Measurements from ENCODE around the gene NAALADL2. TPM values are rescaled to one million over a fixed set of nuclear protein-coding genes. Genes with fewer than 3 reads are reported as not detected.

NAALADL2 gene
- total and polyA plus RNA-seq, 2 donors (not counting 3 experiments of a cell fraction or from before 2014, with no cell fraction given) = 1.1 to 4.0 TPM

DNA sequence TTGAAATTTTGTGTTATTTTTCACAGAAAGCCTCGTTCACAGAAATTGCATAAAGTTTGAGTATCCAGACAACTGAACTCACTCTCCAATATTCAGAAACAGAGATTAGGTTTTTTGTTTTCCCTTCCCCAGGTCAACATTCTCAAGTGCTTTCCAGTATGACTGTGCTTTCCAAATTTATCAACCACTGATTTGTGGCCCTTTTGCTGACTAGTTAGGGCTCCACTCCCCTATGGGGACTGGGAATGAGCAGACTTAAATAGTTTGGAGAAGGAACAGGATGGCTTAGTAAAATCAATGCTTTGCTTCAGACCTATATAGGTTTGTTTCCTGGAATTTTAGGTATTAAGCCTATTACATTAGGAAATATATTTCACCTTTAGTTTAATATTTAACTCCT is 38.2 kb upstream of the NAALADL2 start:
- no peak overlapping the region for H3K9ac ChIP-seq (replicated peaks; ENCODE audit: extremely low read depth, insufficient read depth, low read length)
- H3K4me2 ChIP-seq (ENCODE audit: insufficient read depth, low read length) = no peak overlapping the region
- H3K27ac ChIP-seq (ENCODE audit: insufficient read depth, low read depth, low read length) = no peak overlapping the region
- H3K27me3 ChIP-seq (ENCODE audit: control insufficient read depth in 2 of 2, insufficient read depth in 2 of 2, low read length in 2 of 2) = no peaks in the 10 kb centered on the region
- no peaks in the 10 kb centered on the region for H3K9me1 ChIP-seq (replicated peaks; ENCODE audit: control insufficient read depth, extremely low read depth, insufficient read depth, low read length)
- H3K36me3 ChIP-seq (ENCODE audit: control insufficient read depth in 2 of 2, extremely low read depth in 1 of 2, insufficient read depth in 2 of 2, low read length in 2 of 2) = no peaks in the 10 kb centered on the region
- H3K79me2 ChIP-seq (ENCODE audit: control insufficient read depth, insufficient read depth, low read length) = no peaks in the 10 kb centered on the region
- H3K4me1 ChIP-seq (ENCODE audit: control insufficient read depth, extremely low read depth, insufficient read depth, low read length) = no peaks in the 10 kb centered on the region
- intact Hi-C loops (cut with micrococcal nuclease) = no loop called here
- FAIRE-seq = no peak
- dilution Hi-C loops (cut with MboI; ENCODE audit: extremely low pct_ligation_motif_present, low sequenced_read_pairs) = no loop called here
- no peaks in the 10 kb centered on the region for H4K20me1 ChIP-seq (replicated peaks; ENCODE audit: control insufficient read depth, extremely low read depth, insufficient read depth, low read length)
- no peak for DNase-seq (ENCODE audit: low read depth, low spot score)
- TF ChIP-seq JUN (IDR thresholded peaks at IDR 0.05; ENCODE audit: borderline replicate concordance, insufficient read depth, insufficient read length, low read depth) (no peak), GATA2 (IDR thresholded peaks at IDR 0.05; ENCODE audit: insufficient read depth, insufficient read length, low read depth, low read length) (no peak), EZH2 (IDR thresholded peaks at IDR 0.05; ENCODE audit: borderline replicate concordance, low read depth, low read length, severe bottlenecking) (no peak), POLR2AphosphoS5 (IDR thresholded peaks at IDR 0.05; ENCODE audit: insufficient read depth, low read depth, low read length) (no peak), POLR2A (IDR thresholded peaks at IDR 0.05; ENCODE audit: low read depth, low read length) (no peak), FOS (IDR thresholded peaks at IDR 0.05; ENCODE audit: borderline replicate concordance, insufficient read depth, low read length) (no peak), MYC (IDR thresholded peaks at IDR 0.05; ENCODE audit: low read depth, low read length) (no peak)
- TF ChIP-seq, protein P1, sequence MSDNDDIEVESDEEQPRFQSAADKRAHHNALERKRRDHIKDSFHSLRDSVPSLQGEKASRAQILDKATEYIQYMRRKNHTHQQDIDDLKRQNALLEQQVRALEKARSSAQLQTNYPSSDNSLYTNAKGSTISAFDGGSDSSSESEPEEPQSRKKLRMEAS (IDR thresholded peaks at IDR 0.05; ENCODE audit: insufficient read depth, insufficient read length) = no peak
- TF ChIP-seq, protein P2, sequence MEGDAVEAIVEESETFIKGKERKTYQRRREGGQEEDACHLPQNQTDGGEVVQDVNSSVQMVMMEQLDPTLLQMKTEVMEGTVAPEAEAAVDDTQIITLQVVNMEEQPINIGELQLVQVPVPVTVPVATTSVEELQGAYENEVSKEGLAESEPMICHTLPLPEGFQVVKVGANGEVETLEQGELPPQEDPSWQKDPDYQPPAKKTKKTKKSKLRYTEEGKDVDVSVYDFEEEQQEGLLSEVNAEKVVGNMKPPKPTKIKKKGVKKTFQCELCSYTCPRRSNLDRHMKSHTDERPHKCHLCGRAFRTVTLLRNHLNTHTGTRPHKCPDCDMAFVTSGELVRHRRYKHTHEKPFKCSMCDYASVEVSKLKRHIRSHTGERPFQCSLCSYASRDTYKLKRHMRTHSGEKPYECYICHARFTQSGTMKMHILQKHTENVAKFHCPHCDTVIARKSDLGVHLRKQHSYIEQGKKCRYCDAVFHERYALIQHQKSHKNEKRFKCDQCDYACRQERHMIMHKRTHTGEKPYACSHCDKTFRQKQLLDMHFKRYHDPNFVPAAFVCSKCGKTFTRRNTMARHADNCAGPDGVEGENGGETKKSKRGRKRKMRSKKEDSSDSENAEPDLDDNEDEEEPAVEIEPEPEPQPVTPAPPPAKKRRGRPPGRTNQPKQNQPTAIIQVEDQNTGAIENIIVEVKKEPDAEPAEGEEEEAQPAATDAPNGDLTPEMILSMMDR (IDR thresholded peaks at IDR 0.05; ENCODE audit: extremely low read depth in 1 of 2, insufficient read depth in 1 of 2, low read depth in 1 of 2, low read length in 2 of 2) = no peak
- no TSS peak for BruUV-seq (replicated peaks)
- H3K9me3 ChIP-seq (replicated peaks; ENCODE audit: control insufficient read depth, insufficient read depth, low read length) = no peaks in the 10 kb centered on the region
- POLR2A ChIA-PET = no interaction called here
- no peak overlapping the region for H2AFZ ChIP-seq (ENCODE audit: low read depth, low read length)
- no peak overlapping the region for H3K4me3 ChIP-seq (replicated peaks in 1 of 3; ENCODE audit: insufficient read depth in 1 of 3, low read depth in 1 of 3, low read length in 3 of 3)
- CTCF ChIA-PET = no interaction called here

Measured in endothelial cell of umbilical vein (primary cell).